Stimulated activated CD8-positive, alpha-beta memory T cell treated with anti-CD3 and anti-CD28 coated beads, Interleukin-12 subunit alpha, Interleukin-12 subunit beta, amount 100 ng/mL, for 24 hours (primary cell): ENCODE data around the gene PDE6A.

Experiments
- DNase-seq: peaks from one replicate; pipeline ENCODE4 v3.0.0-alpha.2; 2020; ENCODE audit errors: extremely low read depth

Gene PDE6A

GRCh38 chr5:149930749-149931574 is 13.6 kb downstream of the PDE6A start:
- no peak for DNase-seq

DNA sequence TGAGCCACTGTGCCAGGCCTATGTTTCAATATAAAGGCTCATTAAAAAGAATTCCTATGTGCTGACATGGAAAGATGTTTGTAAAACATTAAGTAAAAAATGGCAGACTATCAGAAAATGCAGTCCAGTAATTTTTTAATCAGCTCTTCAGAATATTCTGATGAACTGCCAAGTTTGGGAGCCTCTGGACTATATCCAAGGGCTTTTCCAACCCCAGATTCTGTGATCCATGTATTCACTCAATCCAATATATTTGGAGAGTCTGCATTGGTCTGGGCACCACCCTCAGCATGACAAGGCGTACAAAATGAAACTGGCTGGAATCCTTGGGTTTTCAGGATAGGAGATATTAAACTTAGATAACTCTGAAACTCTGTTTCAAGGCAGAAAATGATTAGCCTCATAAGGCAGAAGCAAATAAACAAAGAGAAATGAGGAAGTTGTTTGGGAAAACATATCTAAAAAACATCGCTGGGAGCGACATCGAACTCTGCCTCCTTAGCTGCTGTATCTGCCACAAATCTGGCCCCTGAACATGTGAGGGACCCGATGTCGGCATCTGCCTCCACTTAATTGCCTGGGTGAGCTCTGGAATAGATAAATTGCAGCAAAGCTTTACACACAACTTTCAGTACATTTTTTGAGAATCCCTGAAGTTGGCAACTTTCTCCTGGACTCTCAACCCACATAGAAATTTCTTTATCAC is 14.4 kb downstream of the PDE6A start:
- DNase-seq, result no peak

DNA sequence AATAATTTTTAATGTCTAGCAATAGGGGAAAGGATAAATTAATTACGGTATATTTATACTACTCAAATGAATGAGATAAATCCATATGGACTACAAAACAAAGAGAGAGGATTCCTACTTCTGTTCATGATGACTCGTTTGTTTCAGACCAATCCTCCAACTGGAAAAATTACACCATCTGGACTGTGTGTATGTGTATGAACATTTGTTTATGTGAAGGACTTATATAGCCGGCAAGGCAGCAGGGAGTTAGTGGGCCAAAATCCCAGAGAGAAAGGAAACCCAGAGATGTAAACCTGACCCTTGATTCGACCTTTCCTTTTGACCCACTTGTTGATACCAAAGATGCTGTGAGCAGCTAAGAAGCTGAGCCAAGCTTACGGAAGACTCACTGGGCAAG is 20.1 kb downstream of the PDE6A start:
- DNase-seq, result no peak

DNA sequence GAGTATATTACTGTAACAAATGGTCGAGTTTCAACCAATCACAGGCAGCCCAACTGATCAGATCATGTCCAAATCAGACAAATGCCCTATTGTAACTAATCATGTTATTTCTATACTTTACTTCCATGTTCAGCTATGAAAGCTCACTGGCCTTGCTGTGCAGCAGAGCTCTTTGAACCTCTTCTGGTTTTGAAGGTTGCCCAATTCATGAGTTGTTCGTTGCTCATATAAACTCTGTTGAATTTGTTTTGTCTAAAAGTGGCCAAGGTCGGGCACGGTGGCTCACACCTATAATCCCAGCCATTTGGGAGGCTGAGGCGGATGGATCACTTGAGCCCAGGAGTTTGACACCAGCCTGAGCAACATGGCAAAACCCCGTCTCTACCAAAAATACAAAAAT is 21.6 kb downstream of the PDE6A start:
- no peak for DNase-seq

DNA sequence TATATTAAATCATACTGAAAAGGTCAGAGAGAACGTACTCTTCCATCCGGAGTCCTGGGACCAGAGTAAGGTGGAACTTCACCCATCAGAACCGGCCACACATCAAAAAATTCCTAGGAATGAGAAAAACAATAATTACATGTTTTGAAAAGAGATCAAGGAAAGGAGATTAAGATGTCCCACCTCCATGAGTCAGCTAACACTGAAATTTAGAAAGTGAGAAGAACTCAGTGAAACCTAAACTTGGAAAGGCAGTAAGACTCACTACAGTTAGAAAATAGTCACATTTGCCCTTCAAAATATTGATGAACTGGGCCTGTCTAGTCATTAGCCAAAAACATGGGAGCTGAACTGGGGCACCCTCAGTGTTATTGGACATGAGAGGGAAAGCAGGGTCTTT is 23.0 kb downstream of the PDE6A start:
- no peak for DNase-seq

DNA sequence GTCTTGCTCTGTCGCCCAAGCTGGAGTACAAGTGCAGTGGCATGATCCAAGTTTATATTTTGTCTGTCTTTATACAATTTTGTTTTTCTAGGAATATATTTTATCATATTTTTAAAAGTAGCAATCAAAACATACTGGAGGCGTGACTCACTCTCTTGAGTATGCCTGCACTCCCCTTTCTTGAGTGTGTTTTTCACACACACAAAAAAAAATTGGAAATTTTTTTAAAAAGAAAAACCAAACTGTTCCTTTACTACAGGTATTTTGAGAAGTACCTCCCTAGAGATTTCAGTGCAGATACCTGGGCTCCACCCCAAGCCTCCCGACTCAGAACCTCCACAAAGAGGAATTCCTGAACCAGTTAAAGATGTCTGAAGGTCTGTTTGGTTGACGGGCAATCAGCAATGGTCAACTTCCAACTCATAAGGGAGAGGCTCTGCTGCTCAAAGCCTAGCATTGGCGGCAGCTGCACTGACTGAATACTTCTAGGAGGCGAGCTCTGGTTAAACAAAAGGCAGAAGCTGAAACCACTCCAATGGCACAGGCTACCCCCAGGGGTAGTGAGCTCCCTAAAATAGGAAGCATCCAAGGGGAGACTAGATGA is 27.4 kb downstream of the PDE6A start:
- no peak for DNase-seq

- no peak for DNase-seq
Observed at GRCh38 chr5:149916334-149917072, 28.1 kb downstream of the PDE6A start.

GRCh38 chr5:149915392-149916260 is 29.0 kb downstream of the PDE6A start:
- no peak for DNase-seq

DNA sequence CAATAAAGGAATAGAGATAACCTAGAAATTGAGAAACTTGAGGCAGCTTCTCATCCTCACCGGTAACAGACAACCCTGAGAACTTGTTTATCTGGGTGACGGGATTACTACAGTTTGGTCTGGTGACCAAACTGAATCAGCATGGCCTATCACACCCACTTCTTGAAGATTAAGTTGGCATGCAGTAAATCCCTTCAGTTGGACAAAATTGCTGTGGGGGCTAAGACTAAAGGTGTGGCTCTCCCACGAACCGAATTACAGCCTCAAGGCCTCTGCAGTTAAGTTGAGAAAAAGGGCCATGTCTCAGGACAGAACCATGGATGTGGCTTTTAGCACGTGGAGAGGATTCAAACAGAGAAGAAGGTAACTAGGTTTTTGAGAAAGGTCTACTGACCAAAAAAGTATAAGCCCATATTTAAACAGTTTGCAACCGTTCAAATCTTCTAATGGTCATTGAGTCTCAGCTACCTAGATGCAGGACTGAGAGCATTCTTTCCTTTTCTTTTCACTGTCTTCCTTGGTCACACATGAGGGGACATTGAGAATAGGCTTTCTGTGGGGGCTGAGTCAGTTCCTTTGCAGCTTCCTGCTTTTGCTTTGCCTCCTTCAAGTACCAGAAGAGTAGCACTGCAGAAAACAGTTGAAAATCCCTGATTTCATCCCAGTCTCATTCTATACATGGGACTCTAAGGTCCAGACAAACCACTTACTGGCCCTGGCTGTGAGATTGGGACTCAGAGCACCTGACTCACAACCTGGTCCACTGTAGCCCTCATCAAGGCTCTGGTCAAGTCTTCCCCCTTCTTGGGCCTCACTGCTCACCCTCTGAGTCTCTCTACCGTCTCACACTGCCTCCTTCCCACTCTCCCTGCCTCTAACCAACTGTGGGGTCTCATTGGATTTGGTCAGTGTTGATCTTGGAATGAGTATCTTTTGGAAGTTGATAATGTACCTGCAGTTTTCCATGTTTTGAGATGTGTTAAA is 30.9 kb downstream of the PDE6A start:
- DNase-seq, result no peak

- DNase-seq, result no peak
Observed at GRCh38 chr5:149912226-149912871, 32.2 kb downstream of the PDE6A start.

DNA sequence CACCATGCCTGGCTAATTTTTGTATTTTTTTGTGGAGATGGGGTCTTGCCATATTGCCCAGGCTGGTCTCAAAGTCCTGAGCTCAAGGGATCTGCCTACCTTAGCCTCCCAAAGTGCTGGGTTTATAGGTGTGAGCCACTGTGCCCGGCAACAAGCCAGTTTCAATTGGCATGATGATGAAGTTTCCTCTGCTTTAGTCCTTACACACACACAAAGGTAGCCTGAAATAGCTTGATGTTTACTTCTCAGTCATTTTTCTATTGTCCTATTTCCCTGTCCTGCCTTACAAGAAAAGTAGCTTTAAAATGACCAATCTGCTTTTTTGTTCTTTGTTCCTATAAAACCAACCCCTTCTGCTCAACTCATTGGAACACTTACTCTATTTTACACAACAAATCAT is 33.6 kb downstream of the PDE6A start:
- DNase-seq, result no peak

- DNase-seq, result no peak
Observed at GRCh38 chr5:149907828-149908227, 36.8 kb downstream of the PDE6A start.

GRCh38 chr5:149904977-149905376 is 39.6 kb downstream of the PDE6A start:
- DNase-seq, result no peak

DNA sequence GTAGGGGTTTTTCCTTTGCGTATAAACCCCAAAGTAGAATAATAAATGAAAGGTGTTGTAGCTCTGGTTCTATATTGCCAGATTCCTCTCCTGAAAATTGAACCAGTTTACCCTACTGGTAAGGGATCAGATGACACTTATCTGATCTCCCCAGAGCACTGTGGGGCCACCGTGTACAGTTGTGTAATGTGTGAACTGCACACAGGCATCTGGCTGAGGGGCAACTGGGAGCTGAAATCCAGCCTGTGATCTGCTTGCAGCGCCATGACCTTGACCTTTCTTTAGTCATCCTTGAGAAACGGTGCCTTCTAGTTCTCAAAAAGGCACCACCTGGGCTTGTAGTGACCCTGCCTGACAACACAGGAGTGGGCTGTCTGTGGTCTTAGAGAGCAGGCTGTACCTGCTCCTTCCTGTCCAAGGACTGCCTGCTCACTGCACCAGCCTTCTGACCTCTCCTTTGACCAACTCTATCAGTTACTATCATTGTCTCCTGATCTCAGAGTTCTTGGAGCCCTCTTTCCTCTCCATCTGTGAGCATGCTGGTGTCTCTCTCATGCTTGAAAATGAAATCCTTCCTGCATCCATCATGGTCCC is 40.2 kb downstream of the PDE6A start:
- no peak for DNase-seq

DNA sequence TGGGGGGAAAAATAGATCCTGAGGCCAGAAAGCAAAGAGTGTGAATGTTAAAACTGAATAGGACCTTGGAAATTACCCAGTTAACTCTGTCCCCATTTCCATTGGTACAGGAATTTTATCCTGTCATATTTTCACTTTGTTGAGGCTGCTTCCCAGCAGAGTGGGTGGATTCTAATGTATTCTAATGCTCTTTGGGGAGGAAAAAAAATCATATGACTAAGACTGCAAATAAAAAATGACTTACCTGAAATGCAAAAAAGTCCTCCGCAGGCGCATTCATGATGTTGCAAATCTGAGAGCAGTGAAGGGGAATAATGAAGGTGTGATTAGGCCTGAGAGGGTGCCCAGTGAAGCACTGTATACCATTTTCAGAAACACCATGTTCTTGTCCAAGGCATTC is 41.2 kb downstream of the PDE6A start:
- no peak for DNase-seq

- DNase-seq, result no peak
Observed at GRCh38 chr5:149902177-149902576, 42.4 kb downstream of the PDE6A start.

GRCh38 chr5:149901511-149901910 is 43.1 kb downstream of the PDE6A start:
- no peak for DNase-seq

GRCh38 chr5:149900390-149900789 is 44.2 kb downstream of the PDE6A start:
- no peak for DNase-seq

DNA sequence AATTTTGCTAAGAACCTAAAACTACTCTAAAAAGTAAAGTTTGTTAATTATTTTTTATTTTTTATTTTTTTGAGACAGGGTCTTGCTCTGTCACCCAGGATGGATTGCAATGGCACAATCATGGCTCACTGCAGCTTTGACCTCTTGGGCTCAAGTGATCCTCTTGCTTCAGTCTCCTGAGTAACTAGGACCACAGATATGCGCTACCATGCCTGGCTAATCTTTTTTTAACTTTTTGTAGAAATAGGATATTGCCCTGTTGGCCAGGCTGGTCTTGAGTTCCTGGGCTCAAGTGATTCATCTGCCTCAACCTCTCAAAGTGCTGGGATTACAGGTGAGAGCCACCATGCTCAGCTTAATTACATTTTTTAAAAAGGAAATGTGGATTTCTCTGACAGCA is 45.8 kb downstream of the PDE6A start:
- no peak for DNase-seq
